ENCODE results near the gene CPED1. TPM values are rescaled to one million over a fixed set of nuclear protein-coding genes. Genes with fewer than 3 reads are reported as not detected.

The CPED1 gene
- total RNA-seq, 2 donors from 2014 or later = 77.4 to 126 TPM

GRCh38 chr7:121138262-121138933, 149.9 kb downstream of the CPED1 start:
- ATAC-seq (ENCODE audit: insufficient number of reproducible peaks, low FRiP score, low read depth) = no peak
- TF ChIP-seq CTCF (IDR thresholded peaks at IDR 0.05) = no peak
- peaks cover 8% of the 10 kb centered on the region for H3K36me3 ChIP-seq
- no peak overlapping the region for H3K27ac ChIP-seq
- H3K9me3 ChIP-seq = no peaks in the 10 kb centered on the region
- DNase-seq (ENCODE audit: low spot score) = no peak
- H3K27me3 ChIP-seq (replicated peaks; ENCODE audit: insufficient read depth) = no peaks in the 10 kb centered on the region
- no peak overlapping the region for H3K4me3 ChIP-seq
- H3K4me1 ChIP-seq (ENCODE audit: control insufficient read depth in 1 of 2, low read depth in 2 of 2) = no peaks in the 10 kb centered on the region

- Histone ChIP-seq H3K36me3 (peaks cover 5% of the 10 kb centered on the region), H3K27ac (no peak overlapping the region), H3K4me1 (ENCODE audit: control insufficient read depth in 1 of 2, low read depth in 2 of 2) (no peaks in the 10 kb centered on the region), H3K27me3 (replicated peaks; ENCODE audit: insufficient read depth) (no peaks in the 10 kb centered on the region), H3K9me3 (no peaks in the 10 kb centered on the region), H3K4me3 (no peak overlapping the region)
- TF ChIP-seq CTCF (IDR thresholded peaks at IDR 0.05) = no peak
- no peak for DNase-seq (ENCODE audit: low spot score)
- no peak for ATAC-seq (ENCODE audit: insufficient number of reproducible peaks, low FRiP score, low read depth)
Measured at GRCh38 chr7:121139427-121139826, 150.9 kb downstream of the CPED1 start.

GRCh38 chr7:121140790-121141189, 152.3 kb downstream of the CPED1 start:
- Histone ChIP-seq H3K9me3 (no peaks in the 10 kb centered on the region), H3K27ac (no peak overlapping the region), H3K36me3 (peaks cover 5% of the 10 kb centered on the region), H3K4me3 (no peak overlapping the region), H3K4me1 (ENCODE audit: control insufficient read depth in 1 of 2, low read depth in 2 of 2) (no peaks in the 10 kb centered on the region), H3K27me3 (replicated peaks; ENCODE audit: insufficient read depth) (no peaks in the 10 kb centered on the region)
- DNase-seq (ENCODE audit: low spot score) = no peak
- TF ChIP-seq CTCF (IDR thresholded peaks at IDR 0.05) = no peak
- no peak for ATAC-seq (ENCODE audit: insufficient number of reproducible peaks, low FRiP score, low read depth)

GRCh38 chr7:121151774-121152221, 163.3 kb downstream of the CPED1 start:
- Histone ChIP-seq H3K4me3 (no peak overlapping the region), H3K4me1 (ENCODE audit: control insufficient read depth in 1 of 2, low read depth in 2 of 2) (peaks cover 0 to 10% of the 10 kb centered on the region in 2 donors), H3K36me3 (peaks cover 6% of the 10 kb centered on the region), H3K27me3 (replicated peaks; ENCODE audit: insufficient read depth) (no peaks in the 10 kb centered on the region), H3K27ac (peak overlapping the region; percentile 28 to 51), H3K9me3 (no peaks in the 10 kb centered on the region)
- DNase-seq (ENCODE audit: low spot score) (no peak), ATAC-seq (ENCODE audit: insufficient number of reproducible peaks, low FRiP score, low read depth) (peak; percentile 43)
- TF ChIP-seq CTCF (IDR thresholded peaks at IDR 0.05) = no peak

- no peak overlapping the region for H3K4me3 ChIP-seq
- peaks cover 6% of the 10 kb centered on the region for H3K36me3 ChIP-seq
- no peaks in the 10 kb centered on the region for H3K27me3 ChIP-seq (replicated peaks; ENCODE audit: insufficient read depth)
- TF ChIP-seq CTCF (IDR thresholded peaks at IDR 0.05) = no peak
- ATAC-seq (ENCODE audit: insufficient number of reproducible peaks, low FRiP score, low read depth) (no peak), DNase-seq (ENCODE audit: low spot score) (no peak)
- H3K27ac ChIP-seq = no peak overlapping the region
- H3K4me1 ChIP-seq (ENCODE audit: control insufficient read depth in 1 of 2, low read depth in 2 of 2) = peaks cover 0 to 10% of the 10 kb centered on the region in 2 donors
- H3K9me3 ChIP-seq = no peaks in the 10 kb centered on the region
Measured at GRCh38 chr7:121153411-121153810, 164.9 kb downstream of the CPED1 start.
